Transverse colon (tissue), 4 donors: ENCODE data around the gene PTPRJ. TPM values are rescaled to one million over a fixed set of nuclear protein-coding genes. Genes with fewer than 3 reads are reported as not detected.

ENCODE experiments used
- DNase-seq: peaks from one replicate; pipeline ENCODE4 v3.0.0-alpha.2; 2019
- H3K27ac ChIP-seq, 4 donors: fragments of 200-600 bp; sonication (generic); 2 replicates each; pipeline ENCODE4 v1.5.1; 2016 to 2018; ENCODE audit warnings: inconsistent platforms in 4 of 4
- H3K27me3 ChIP-seq: fragments of 200-600 bp; sonication (generic); 2 replicates; pipeline ENCODE4 v1.5.1; 2017; ENCODE audit warnings: inconsistent platforms
- H3K36me3 ChIP-seq, 4 donors: fragments of 200-600 bp; sonication (generic); 2 replicates each; pipeline ENCODE4 v1.5.1; 2017 to 2019; ENCODE audit warnings: inconsistent platforms in 4 of 4
- H3K4me1 ChIP-seq, 4 donors: fragments of 200-600 bp; sonication (generic); 2 replicates each; pipeline ENCODE4 v1.5.1; 2017 to 2020; ENCODE audit warnings: inconsistent platforms in 4 of 4
- H3K4me3 ChIP-seq, 4 donors: fragments of 200-600 bp; sonication (generic); 1 replicate in 1 of 4; 2 replicates in 3 of 4; pipeline versions ENCODE4 v1.5.1 to v1.6.1; 2017 to 2019; ENCODE audit warnings: inconsistent platforms in 4 of 4
- H3K9me3 ChIP-seq, 2 donors: fragments of 200-600 bp; sonication (generic); 2 replicates each; pipeline ENCODE4 v1.5.1; 2017 to 2019; ENCODE audit warnings: inconsistent platforms in 2 of 2
- CTCF ChIP-seq, 5 experiments: fragments of 200-600 bp in 3 of 5; fragments of 450-650 bp in 2 of 5; sonication (generic) in 3 of 5; IDR thresholded peaks; 1 replicate in 2 of 5; 2 replicates in 3 of 5; pipeline ENCODE4 v1.5.1; 2016 to 2017; ENCODE audit warnings: antibody characterized with exemption in 5 of 5, inconsistent platforms in 3 of 5, mild to moderate bottlenecking in 2 of 5, moderate library complexity in 1 of 5
- EP300 ChIP-seq: sonication (generic); formaldehyde crosslinking; IDR thresholded peaks from one replicate; pipeline ENCODE4 v1.6.1; 2017; ENCODE audit warnings: antibody characterized with exemption, low read depth
- POLR2A ChIP-seq: fragments of 450-650 bp; IDR thresholded peaks from one replicate; pipeline ENCODE4 v1.6.1; 2016; ENCODE audit warnings: antibody characterized with exemption, mild to moderate bottlenecking, moderate library complexity
- POLR2AphosphoS5 ChIP-seq, 3 donors: sonication (generic); formaldehyde crosslinking; IDR thresholded peaks; one replicate each; pipeline ENCODE4 v1.6.1; 2016; ENCODE audit warnings: antibody characterized with exemption in 3 of 3
- WGBS, 2 donors: methylation state at CpG; one replicate each; pipeline ENCODE4 v1.1.5; 2018; ENCODE audit warnings: low coverage in 1 of 2; 5-methylcytosine and 5-hydroxymethylcytosine counted together
- in situ Hi-C, 4 donors: fragments of 200-750 bp; cut with MboI; loops; one replicate each; pipeline versions ENCODE4 v1.15.0 to v1.15.1; 2017; ENCODE audit warnings: low sequenced_read_pairs in 3 of 4, low pct_ligation_motif_present in 1 of 4, low pct_unique_long_range_greater_than_20kb in 1 of 4
- intact Hi-C: fragments of 100-400 bp; cut with DNase I; formaldehyde crosslinking; loops from one replicate; pipeline ENCODE4 v1.15.1; 2023; ENCODE audit warnings: low total_unique reads
- total RNA-seq, 4 donors: library from RNA; depleted of rRNA; stranded (reverse); fragments of >200 nt; gene quantifications; one replicate each; pipeline ENCODE4 v1.1.0, GENCODE V29; 2016

The PTPRJ gene
- total RNA-seq, 4 donors from 2014 or later, result 25.3 to 40.8 (median 31.7) TPM

DNA sequence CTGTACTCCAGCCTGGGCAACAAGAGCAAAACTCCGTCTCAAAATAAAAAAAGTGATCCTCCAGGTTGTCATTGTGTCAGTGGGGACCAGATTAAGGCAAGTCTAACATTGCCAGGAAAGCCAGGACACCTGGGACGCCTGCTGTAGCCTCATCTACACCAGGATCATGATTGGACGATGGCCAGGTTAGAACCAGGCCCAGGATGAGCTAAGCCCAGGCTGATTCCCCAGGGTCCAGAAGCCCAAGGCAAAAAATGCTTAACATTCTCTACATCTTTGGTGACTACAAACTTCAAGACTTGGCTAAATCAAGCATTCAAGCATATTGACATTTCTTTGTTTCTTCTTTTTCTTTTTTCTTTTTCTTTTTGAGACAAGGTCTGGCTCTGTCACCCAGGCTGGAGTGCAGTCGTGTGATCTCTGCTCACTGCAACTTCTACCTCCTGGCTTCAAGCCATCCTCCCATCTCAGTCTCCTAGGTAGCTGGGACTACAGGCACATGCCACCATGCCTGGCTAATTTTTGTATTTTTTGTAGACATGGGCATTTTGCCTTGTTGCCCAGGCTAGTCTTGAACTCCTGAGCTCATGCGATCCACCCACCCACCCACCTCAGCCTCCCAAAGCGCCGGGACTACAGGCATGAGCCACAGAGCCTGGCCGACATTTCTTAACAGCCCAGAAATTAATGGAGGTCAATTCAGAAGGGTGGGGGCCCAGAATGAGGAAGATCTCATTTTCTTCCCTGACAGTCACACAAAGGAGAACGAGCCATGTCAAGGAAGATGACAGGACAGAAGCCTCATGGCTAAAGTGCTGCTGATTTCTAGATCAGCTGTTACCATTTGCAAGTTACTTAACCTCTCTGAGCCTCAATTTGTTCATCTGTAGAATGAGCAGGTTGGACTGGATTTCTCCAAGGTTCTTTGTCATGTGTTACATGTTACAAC lies 12.5 kb upstream of the PTPRJ start:
- Histone ChIP-seq H3K9me3 (no peaks in the 10 kb centered on the region), H3K27me3 (no peaks in the 10 kb centered on the region), H3K27ac (no peak overlapping the region), H3K4me1 (no peaks in the 10 kb centered on the region), H3K4me3 (no peak overlapping the region), H3K36me3 (no peaks in the 10 kb centered on the region)
- in situ Hi-C loops, result no loop called here
- 91 to 100% methylated on average over 2 to 9 of the region's 9 CpGs for WGBS, 2 donors
- DNase-seq, result no peak
- intact Hi-C loops, result no loop called here
- TF ChIP-seq CTCF (IDR thresholded peaks at IDR 0.05) (no peak), POLR2A (no peak), POLR2AphosphoS5 (IDR thresholded peaks at IDR 0.05) (no peak)

DNA sequence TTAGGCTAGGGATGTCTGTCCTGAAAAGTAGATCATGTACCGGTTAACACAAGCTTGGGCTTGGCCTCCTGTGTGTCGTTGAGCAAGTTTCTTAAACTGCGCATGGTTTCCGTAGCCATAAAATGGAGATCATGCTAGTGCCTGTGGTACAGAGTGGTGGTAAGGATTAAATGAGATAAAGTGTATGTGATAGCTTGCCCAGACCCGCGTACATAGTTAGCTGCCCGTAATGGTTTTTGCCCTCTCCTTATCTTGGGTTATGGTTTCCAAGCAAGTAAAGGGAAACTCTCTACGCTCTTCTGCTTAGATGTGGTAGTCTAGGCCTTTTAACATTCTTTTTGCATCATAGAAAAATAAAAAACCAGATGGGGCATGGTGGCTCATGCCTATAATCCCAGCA lies 11.0 kb upstream of the PTPRJ start:
- WGBS, 2 donors, result 85 to 96% methylated on average over 4 to 8 of the region's 8 CpGs
- intact Hi-C loops (no loop called here), in situ Hi-C loops (no loop called here)
- Histone ChIP-seq H3K36me3 (no peaks in the 10 kb centered on the region), H3K27me3 (no peaks in the 10 kb centered on the region), H3K27ac (no peak overlapping the region), H3K4me3 (no peak overlapping the region), H3K9me3 (no peaks in the 10 kb centered on the region), H3K4me1 (no peaks in the 10 kb centered on the region)
- DNase-seq, result no peak
- TF ChIP-seq EP300, result no peak
- no peak for TF ChIP-seq CTCF (IDR thresholded peaks at IDR 0.05)
- TF ChIP-seq POLR2A, result no peak
- TF ChIP-seq POLR2AphosphoS5 (IDR thresholded peaks at IDR 0.05), result no peak

DNA sequence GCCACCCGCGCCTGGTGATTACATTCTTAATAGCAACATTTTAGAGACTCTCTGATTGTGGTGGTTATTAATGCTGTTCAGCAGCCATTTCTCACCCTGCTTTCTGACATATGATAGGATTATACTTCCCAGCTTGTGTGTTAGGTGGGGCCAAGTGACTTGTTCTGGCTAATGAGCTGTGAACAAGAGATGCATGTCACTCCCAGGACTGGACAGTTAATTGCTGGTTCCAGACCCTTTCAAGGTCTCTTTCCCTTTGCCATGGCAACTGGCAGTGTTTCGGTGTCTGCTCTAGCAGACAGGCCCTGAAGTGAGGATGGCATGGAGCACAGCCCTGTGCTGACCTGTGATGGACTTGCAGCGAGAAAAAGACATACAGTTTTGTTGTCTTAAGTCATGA lies 8.9 kb upstream of the PTPRJ start:
- no peak overlapping the region for H3K27ac ChIP-seq
- DNase-seq, result no peak
- WGBS, 2 donors, result 81 to 93% methylated on average over 2 to 4 of the region's 4 CpGs
- no peak for TF ChIP-seq EP300
- no peak for TF ChIP-seq POLR2A
- TF ChIP-seq CTCF (IDR thresholded peaks at IDR 0.05), result no peak
- TF ChIP-seq POLR2AphosphoS5 (IDR thresholded peaks at IDR 0.05), result no peak
- no peaks in the 10 kb centered on the region for H3K4me1 ChIP-seq
- no peaks in the 10 kb centered on the region for H3K27me3 ChIP-seq
- in situ Hi-C loops (no loop called here), intact Hi-C loops (no loop called here)
- H3K36me3 ChIP-seq, result no peaks in the 10 kb centered on the region
- no peak overlapping the region for H3K4me3 ChIP-seq
- H3K9me3 ChIP-seq, result no peaks in the 10 kb centered on the region

DNA sequence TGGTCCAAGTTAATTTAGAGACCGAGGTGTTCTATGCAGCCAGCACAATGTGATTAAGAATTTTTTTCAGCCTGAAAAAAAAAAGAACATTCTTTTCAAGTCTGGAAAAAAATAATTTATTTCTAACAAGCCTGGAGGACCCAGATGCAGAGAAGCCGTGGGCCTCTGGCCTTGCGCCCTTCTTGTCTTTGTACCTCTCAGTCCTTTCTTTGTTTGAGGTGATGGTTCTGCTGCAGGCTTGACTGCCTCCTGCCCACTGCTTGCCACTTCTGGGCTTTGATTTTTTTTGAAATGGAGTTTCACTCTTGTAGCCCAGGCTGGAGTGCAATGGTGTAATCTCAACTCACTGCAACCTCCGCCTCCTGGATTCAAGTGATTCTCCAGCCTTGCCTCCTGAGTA lies 7.2 kb upstream of the PTPRJ start:
- WGBS, 2 donors, result 97 to 100% methylated on average over 3 to 4 of the region's 4 CpGs
- Histone ChIP-seq H3K27me3 (no peaks in the 10 kb centered on the region), H3K9me3 (no peaks in the 10 kb centered on the region), H3K4me1 (no peaks in the 10 kb centered on the region), H3K27ac (no peak overlapping the region), H3K4me3 (no peak overlapping the region), H3K36me3 (no peaks in the 10 kb centered on the region)
- no peak for DNase-seq
- in situ Hi-C loops, result no loop called here
- TF ChIP-seq POLR2A, result no peak
- TF ChIP-seq POLR2AphosphoS5 (IDR thresholded peaks at IDR 0.05), result no peak
- TF ChIP-seq EP300, result no peak
- no peak for TF ChIP-seq CTCF (IDR thresholded peaks at IDR 0.05)
- intact Hi-C loops, result no loop called here
